Activated CD4-positive, alpha-beta T cell treated with anti-CD3 and anti-CD28 coated beads, Interleukin-2, amount 50 U/mL, for 1 hour (primary cell): ENCODE measurements around the gene LIN7B.

ENCODE experiments used
- DNase-seq: peaks from one replicate; pipeline ENCODE4 v3.0.0-alpha.2; 2020

LIN7B gene

DNA sequence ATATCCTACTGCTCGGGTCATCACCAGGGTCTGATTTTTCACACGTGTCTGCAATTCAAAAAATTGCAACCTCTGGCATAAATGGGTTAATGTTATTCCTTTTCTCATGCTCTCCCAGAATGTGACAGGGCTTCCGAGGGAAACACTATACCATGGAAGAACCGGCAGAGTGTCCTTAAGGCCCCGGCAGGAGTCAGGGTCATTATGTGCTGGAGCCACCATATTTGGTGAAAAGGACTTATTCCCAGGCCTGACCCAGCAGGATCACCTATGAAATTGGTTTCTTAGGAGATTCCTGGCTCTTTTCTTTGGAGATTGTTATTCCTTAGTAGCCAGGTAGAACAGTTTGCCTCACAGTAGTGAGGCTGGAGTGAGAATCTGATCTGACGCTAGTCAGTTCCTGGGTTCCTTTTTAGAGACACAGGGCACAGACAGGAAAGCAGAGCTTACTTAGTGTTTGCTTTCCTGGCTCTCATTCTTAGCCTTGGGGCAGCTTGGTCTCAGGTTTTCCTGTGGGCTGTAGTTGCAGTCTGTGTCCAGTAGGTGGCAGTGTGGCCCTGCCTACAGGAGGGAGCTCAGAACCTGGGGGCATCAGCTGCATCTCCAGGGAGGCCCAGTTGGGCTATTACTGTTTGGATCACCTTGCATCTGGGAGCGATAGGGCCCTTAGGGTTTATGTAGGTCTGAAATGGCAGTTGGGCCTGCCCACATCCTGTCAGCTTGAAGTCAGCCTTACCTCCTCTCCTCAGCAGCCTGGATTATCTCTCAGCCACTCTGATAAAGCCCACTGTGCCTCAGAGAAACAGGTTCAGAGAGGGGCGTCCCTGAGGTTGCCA lies 16.5 kb upstream of the LIN7B start:
- peak; percentile 70 for DNase-seq

DNA sequence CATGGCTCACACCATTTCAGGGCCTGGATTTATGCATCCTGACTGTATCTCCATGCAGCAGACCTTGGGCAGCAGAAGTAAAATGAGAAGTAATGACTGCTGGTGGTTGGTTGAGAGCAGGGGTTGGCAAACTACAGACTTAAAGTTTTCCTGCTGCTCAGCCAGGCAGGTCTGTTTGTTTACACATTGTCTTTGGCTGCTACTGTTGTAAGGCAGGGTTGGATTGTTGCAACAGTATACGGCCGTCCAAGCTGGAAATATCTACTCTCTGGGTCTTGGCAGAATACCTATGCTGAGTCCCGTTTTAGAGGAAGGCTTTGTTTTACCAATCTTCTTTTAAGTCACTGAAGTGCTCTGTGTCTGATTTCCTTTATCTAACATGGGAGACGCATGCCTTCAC lies 15.4 kb upstream of the LIN7B start:
- no peak for DNase-seq

DNA sequence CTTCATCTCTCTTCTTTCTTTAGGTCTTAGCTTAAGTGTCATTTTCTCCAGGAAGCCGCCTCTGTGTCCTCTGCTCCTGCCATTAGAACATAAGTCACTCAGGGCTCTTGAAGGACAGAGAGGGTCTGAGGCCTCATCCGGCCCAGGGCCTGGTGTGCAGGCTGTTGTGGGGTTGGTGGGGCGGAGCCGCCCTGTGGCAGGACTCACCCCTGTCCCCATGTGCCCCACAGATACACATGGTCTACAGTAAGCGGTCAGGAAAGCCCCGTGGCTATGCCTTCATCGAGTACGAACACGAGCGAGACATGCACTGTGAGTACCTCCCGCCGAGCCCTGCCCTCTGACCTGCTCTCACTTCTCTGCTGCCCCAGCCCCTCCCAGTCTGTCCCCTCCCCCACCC lies 13.0 kb upstream of the LIN7B start:
- no peak for DNase-seq

DNA sequence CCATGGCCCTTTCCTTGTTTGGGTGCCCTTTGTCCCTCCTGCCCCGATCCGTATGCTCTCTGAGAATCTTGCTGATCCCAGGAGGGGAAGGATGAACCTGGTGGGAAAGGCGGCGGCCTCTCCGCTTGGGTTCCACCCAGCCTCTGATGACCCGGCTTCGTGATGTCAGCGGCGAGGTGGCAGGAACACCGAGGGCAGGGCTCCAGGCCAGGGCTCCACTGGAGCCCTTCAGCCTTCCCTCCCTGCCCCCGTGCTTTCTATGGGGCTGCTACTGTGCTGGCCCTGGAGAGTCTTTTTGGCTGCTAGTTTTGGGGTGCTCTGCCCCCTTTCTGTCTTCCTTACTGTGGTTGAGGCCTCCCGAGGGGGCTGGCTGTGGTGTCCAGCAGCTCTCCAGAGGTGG lies 11.9 kb upstream of the LIN7B start:
- no peak for DNase-seq

DNA sequence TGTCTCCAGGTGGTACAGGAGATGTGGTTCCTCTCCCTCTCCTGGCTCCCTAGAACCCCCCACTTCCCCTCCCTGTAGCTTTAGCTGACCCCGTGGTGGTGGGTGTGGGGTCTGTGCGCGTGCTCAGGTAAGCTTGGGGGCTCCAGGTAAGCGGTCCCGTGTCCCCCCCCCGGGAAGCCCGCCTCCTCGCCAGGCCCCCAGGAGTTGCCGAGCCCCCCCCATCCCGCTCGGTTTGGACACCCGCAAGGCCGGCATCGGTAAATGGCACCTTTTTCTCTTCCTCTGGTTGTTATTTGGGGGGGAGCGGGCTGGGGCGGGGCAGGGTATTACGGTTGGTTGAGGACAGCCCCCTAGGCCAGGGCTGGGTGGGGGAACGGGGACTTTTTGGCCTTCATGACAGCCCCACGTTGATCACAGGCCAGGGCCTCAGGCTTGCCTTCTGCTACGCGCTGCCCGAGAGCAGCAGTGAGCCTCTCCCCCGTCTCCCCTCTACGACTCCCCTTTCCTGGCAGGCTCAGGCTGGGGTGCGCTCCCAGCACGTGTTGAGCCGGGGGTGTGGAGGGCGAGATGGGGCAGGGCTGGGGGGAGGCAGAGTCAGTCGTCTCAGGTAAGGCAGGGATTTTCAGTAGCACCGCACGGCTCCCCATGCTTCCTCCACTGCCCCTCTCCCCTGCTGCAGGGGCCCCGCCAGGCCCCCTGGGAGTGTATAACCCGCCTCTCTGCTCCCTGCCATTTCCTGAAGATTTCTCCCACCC lies 10.7 kb upstream of the LIN7B start:
- no peak for DNase-seq

DNA sequence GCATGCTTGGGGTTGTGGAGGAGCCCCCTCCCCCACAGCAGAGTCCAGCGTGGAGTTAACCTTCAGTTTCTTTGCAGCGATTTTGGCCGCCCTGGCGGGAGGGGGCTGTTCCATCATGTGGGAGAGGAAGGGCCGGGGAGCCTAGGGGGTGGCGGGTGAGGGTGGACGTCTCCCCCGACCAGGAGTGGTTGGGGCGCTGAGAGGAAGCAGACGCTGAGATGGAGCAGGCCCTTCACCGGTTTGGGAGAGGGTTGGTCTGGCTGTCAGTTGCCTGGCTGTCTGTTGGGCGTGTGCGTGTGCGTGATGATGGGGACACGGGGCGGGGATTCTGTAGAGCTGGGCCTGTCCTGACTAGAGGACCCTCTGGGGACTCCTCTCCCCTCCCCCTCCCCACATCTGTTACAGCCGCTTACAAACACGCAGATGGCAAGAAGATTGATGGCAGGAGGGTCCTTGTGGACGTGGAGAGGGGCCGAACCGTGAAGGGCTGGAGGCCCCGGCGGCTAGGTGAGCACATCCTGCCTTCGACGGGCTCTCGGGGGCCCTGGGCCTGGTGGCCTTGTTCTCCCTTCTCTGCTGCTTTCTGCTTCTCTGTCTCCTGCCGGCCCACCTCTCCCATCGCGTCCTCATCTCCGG lies 9.8 kb upstream of the LIN7B start:
- DNase-seq, result no peak

DNA sequence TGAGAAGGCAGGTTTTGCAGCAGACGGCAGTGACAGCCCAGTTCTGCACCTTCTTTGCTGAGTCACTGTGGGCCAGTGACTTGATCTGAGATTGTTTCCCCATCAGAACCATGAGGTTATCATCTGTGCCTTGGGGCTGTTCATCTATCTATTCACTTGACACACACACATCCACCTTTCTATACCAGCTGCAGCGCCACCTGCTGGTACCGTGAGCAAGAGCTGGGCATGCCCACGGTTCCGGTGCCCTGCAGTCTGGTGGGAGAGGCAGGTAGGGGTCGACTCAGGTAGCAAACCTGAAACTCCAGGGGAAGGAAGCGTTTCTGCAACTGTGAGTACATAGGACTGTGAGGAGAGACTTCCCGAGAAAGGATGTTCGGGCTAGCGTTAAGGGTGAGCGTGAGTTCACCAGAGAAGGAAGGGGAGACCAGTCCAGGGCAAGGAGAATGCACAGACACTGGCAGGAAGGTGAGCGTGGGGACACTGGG lies 7.5 kb upstream of the LIN7B start:
- peak; percentile 70 for DNase-seq

DNA sequence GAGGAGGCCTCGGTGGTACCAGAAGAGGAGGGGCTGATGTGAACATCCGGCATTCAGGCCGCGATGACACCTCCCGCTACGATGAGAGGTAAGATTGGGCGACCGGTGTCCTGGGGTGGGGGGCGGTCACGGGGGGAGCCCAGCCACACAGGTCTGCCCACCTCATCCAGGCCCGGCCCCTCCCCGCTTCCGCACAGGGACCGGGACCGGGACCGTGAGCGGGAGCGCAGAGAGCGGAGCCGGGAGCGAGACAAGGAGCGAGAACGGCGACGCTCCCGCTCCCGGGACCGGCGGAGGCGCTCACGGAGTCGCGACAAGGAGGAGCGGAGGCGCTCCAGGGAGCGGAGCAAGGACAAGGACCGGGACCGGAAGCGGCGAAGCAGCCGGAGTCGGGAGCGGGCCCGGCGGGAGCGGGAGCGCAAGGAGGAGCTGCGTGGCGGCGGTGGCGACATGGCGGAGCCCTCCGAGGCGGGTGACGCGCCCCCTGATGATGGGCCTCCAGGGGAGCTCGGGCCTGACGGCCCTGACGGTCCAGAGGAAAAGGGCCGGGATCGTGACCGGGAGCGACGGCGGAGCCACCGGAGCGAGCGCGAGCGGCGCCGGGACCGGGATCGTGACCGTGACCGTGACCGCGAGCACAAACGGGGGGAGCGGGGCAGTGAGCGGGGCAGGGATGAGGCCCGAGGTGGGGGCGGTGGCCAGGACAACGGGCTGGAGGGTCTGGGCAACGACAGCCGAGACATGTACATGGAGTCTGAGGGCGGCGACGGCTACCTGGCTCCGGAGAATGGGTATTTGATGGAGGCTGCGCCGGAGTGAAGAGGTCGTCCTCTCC lies 6.3 kb upstream of the LIN7B start:
- no peak for DNase-seq

DNA sequence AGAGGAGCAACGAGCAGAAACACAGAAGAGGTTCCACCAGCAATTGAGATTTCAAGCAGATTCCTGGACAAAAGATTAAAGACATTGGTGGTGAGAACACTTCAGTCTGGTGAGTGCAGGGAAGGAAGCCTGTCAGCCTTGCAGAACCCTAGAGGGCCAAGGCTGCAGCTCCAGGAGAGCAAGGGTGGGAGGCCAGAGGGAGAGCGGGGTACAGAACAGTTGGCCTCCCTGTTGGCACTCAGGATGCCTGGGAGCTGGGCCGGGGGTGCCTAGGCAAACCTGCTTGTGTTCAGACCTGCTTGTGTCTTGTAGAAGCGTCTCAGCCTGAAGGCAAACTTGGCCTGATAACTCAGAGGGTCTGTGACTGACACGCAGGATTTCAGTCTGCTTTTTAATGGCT lies 5.1 kb upstream of the LIN7B start:
- no peak for DNase-seq

DNA sequence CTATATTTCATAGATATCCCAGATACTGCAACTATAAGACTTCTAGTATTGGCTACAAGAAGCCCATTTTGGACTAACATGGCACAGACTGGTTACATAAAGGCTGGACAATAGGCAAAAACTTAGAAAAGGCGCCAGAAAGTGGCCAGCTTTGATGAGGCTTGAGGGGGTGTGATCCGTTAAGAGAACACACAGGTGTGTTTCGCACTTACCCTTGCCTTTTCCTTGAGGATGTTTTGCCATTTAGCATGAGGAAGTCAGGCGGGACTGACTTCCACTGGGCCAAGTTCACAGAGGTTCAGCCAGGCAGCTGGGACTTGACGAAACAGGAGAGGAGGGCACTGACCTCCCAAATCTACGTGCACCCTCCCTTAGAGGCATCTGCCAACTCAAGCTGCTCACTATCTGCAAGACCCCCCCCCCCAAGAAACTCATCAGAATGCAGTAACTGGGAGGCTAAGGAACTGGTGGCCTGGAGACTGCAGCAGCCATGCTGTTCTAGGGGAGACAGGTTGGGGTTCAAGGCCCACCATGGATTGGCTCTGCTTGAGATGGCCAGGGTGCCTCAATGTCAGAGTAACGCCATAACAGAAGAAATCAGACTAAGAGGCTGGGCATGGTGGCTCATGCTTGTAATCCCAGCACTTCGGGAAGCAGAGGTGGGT lies 4.5 kb upstream of the LIN7B start:
- DNase-seq, result no peak

DNA sequence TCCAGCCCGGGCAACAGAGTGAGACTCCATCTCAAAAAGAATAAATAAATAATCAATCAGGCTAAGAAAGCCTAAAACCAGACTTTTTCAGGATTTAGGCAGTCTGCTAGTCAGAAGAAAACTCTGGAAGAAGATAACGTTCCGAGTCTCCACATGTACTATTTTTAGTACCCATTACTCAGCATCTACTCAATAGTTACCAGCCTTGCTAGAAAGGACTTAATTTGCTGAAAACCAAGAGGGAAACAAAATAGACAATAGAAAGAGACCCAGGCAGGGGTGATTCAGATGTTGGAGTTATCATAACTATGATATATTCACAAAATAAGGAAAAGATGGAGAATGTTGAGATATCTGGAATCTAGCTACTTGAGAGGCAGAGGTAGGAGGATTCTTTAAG lies 3.6 kb upstream of the LIN7B start:
- DNase-seq, result no peak

DNA sequence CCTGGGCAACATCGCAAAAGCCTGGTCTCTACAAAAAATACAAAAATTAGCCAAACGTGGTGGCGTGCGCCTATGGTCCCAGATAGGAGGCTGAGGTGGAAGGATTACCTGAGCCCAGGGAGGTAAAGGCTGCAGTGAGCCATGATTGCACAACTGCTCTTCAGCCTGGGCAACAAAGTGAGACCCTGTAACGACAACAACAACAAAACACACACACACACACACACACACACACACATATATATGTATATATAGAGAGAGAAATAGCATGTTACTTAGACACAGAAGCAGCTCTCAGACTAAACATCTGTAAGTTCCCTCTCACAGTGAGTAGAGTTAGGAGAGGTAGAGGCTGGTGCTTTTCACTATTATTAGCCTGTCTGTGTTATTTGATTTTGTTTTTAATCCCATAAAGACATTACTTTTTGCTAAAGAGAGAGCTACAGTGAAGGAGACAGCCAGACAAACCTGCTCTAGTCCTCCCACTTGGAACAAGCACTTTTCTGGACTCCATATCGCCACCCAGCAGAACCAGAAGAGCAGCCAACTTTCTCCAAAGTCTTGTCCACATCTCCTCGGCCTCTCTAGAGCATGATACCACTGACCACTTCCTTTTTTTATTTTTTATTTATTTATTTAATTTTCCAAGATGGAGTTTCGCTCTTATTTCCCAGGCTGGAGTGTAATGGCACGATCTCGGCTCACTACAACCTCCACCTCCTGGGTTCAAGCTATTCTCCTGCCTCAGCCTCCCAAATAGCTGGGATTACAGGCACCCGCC lies 2.8 kb upstream of the LIN7B start:
- DNase-seq, result no peak

DNA sequence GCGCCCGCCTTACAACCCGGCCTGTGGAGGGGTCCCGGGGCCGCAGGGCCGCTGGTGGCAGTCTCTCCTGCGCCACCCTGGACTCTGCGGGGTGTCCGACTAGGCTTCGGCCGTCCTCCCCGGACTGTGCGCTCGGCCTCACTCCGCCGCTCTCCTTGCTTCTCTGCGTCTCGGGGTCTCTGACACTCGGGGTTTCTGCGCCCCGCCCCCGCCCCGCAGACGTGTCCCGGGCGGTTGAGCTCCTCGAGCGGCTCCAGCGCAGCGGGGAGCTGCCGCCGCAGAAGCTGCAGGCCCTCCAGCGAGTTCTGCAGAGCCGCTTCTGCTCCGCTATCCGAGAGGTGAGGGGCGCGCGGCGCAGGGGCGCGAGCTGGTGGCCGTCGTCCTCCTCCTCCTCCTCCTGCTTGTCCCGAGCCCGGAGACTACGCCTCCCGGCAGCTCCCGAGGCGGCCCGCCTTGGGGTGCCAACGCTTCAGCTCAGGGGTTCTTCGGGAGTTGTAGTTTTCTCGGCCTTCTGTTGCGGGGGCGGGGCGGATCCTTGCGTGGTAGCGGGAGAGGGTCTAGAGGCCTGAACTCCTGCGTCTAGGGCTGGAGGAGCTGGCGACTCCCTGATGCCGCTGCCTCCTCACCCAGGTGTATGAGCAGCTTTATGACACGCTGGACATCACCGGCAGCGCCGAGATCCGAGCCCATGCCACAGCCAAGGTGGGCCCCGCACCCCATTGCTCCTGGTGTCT lies 627 bp downstream of the LIN7B start:
- DNase-seq, result peak; percentile 45

DNA sequence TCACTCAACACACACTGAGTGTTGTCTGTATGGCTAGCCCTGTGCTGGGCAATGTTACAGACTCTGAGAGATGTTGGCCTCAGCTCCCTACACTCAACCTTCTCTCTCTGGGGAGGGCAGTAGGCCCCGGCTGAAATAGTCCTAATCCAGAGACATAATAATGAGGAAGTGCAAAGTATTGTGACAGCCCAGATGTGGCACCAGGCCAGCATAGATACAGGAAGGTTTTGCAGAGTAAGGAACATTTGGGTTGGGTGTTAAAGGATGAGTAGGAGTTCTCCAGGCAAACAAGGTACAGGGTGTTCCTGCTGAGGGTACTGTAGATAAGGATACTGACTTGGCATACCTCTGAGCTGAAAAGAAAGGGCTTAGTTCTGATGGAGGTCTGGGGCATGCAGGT lies 2.4 kb downstream of the LIN7B start:
- DNase-seq, result no peak

DNA sequence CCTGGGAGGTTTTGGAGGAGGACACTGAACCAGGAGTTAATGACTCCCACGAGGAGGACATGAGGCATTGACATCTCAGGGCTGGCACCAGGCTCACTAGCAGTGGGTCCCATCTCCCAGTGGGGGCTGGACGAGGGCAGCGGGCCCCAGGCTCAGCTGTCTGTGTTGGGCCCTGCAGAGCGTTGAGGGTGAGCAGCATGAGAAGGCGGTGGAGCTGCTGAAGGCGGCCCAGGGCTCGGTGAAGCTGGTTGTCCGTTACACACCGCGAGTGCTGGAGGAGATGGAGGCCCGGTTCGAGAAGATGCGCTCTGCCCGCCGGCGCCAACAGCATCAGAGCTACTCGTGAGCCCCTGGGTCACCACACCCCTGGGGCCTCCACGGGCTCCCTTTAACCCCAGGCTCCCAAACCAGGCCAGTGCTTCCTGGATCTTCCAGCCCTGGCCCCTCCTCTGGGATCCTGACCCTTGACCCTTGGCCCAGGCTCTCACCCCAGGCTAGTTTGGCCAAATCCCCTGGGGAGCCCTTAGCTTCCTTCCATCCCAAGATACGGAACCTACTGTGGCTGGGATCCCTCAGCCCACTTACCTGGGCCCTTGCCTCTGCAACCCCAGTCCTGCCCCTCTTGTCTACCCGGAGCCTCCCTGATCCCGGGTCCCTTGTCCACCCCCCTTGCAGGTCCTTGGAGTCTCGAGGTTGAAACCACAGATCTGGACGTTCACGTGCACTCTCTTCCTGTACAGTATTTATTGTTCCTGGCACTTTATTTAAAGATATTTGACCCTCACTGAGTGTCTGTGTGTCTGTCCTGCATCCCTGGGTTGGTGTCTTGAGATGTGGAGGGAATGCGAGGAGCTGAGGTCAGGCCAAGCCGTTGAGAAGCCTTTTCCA lies 3.8 kb downstream of the LIN7B start:
- DNase-seq, result no peak

DNA sequence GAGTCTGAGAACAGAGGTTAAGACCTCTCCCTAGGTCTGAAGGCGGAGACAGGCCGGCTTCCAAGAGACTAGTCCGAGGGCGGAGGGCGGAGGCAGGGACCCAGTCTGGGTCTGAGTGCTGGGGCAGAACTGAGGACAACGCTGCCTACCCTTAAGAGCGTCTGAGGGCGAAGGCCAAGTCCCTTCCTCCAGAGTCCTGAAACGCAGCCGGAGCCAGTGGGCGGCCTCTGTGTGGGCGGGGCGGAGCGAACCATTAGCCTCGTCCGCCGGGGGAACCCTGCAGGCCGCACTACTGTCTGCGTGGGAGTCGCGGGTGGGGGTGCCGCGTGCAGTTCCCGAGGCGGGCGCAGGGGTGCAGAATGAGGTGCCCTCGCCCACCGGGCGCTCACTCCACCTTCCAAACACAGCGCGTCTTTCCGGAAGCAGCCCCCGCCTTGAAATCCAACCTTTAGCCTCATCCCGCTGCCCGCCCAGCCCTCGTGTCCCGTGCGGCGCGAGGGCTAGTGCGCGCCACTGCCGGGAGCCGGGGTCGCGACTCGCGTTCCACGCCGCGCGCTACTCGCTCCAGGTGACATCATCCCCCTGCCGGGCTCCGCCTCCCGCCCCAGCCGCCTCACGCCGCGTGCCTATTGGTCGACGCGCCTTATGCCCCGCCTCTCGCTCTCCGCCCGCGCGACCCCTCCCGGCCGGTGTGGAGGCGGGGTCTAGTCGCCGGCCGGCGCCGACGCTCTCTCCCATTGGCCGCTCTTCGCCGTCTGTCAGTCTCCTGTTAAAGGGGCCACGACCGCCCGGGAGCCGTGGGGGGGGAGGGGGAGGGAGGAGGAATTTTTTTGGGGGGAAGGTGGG lies 4.6 kb downstream of the LIN7B start, which contains the start of gene C19orf73:
C19orf73 (minus strand) TSS at position 579 of the 846 bp plus-strand sequence; CDS start at position 458, 121 bp downstream.
- peak; percentile 95 for DNase-seq

DNA sequence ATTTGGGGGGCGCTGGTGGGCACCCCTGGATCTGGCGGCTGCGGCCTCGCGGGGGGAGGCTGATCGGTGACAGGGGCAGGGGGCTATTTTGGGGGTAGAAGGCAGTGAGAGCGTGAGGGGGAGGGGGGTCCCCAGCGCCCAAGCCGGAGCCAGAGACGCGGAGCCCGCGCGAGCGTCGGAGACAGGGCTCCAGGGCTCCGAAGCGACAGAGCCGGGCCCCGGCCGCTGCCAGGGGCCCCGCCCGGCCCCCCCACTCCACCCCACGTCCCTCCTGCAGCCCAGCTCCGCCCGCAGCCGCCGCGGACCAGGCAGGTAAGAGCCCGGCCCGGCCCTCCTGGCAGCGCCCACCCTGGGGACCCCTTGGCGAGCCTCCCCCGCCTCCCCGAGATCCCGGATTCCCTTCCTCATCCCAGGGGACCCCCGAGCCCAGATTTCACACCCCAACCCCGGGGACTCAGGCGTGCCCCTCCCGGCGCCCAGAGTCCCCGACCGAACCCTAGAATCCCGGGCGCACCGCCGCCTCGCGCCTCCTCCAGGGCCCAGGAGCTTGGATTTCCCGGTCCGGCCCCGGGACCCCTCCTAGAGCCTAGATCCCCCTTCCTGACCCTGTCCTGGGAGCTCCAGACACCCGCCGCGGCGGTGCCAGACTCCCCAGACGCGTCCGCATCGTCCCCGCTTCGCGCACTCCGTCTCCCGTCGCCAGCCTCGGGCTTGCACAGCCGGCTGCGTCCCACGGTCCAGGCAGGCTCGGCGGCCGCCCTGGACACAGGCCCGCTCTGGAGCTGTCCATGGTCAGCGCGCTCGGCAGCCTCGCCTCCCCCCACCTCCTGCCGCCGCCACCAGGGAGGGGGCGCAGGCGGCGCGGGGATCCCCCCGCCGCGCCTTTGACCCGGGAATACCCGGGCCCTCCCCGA lies 5.5 kb downstream of the LIN7B start, which contains the start of gene PPFIA3:
PPFIA3 (plus strand) TSS at position 134 of the 914 bp plus-strand sequence. CDS start 8,330 bp downstream, outside the sequence.
- DNase-seq, result no peak
